Colon (tissue), 2 donors: Measurements from ENCODE around the gene PPWD1.
"Not testable (repeated sequence)": the region's sequence is repeated elsewhere in the genome, so short reads cannot be mapped to it uniquely, and the experiment has no call there.

Experiments
- FAIRE-seq: peaks from 2 replicates; lab custom pipeline; 2012; peaks lifted over from hg19 to GRCh38; lab: Jason Lieb, UNC
- donor health status: control.
- donor health status: control.

The PPWD1 gene

GRCh38 chr5:65562731-65563701, at the start of gene PPWD1, which contains the start of gene CENPK:
Gene PPWD1, plus strand, starts transcription at chr5:65563296. Its CDS starts 15 bp downstream, at chr5:65563311.
Gene CENPK, minus strand, starts transcription at chr5:65563168. Its CDS starts 8,261 bp downstream, at chr5:65554907.
- FAIRE-seq = no peak

- FAIRE-seq = no peak
Observed at GRCh38 chr5:65525726-65526125, 37.4 kb upstream of the PPWD1 start.

- no peak for FAIRE-seq
Observed at GRCh38 chr5:65530904-65531303, 32.2 kb upstream of the PPWD1 start.

- no peak for FAIRE-seq
Observed at GRCh38 chr5:65535529-65535987, 27.5 kb upstream of the PPWD1 start.

GRCh38 chr5:65539827-65540226, 23.3 kb upstream of the PPWD1 start:
- FAIRE-seq = no peak

- FAIRE-seq = no peak
Observed at GRCh38 chr5:65544473-65544872, 18.6 kb upstream of the PPWD1 start.

- no peak for FAIRE-seq
Observed at GRCh38 chr5:65546141-65546540, 17.0 kb upstream of the PPWD1 start.

GRCh38 chr5:65548281-65548680, 14.8 kb upstream of the PPWD1 start:
- no peak for FAIRE-seq

GRCh38 chr5:65553941-65554340, 9.2 kb upstream of the PPWD1 start:
- FAIRE-seq = no peak

- no peak for FAIRE-seq
Observed at GRCh38 chr5:65555287-65555686, 7.8 kb upstream of the PPWD1 start.

- FAIRE-seq = no peak
Observed at GRCh38 chr5:65556181-65556580, 6.9 kb upstream of the PPWD1 start.

GRCh38 chr5:65556718-65557117, 6.4 kb upstream of the PPWD1 start:
- no peak for FAIRE-seq

GRCh38 chr5:65563777-65564176, 681 bp downstream of the PPWD1 start:
- FAIRE-seq = no peak

GRCh38 chr5:65566505-65566904, 3.4 kb downstream of the PPWD1 start:
- FAIRE-seq = no peak

GRCh38 chr5:65570598-65571226, 7.6 kb downstream of the PPWD1 start:
- FAIRE-seq = no peak

- no peak for FAIRE-seq
Observed at GRCh38 chr5:65577141-65577540, 14.0 kb downstream of the PPWD1 start.

- FAIRE-seq = no peak
Observed at GRCh38 chr5:65588694-65589093, 25.6 kb downstream of the PPWD1 start.

- not testable (repeated sequence) for FAIRE-seq
Observed at GRCh38 chr5:65601761-65602160, 38.7 kb downstream of the PPWD1 start.

GRCh38 chr5:65611524-65611923, 48.4 kb downstream of the PPWD1 start:
- FAIRE-seq = no peak

- no peak for FAIRE-seq
Observed at GRCh38 chr5:65612298-65612907, 49.3 kb downstream of the PPWD1 start.

GRCh38 chr5:65620021-65620420, 56.9 kb downstream of the PPWD1 start:
- no peak for FAIRE-seq

- FAIRE-seq = not testable (repeated sequence)
Observed at GRCh38 chr5:65621961-65622360, 58.9 kb downstream of the PPWD1 start.

- no peak for FAIRE-seq
Observed at GRCh38 chr5:65623482-65623881, 60.4 kb downstream of the PPWD1 start.
